ENCODE results near the gene NECTIN1.

The NECTIN1 gene

DNA sequence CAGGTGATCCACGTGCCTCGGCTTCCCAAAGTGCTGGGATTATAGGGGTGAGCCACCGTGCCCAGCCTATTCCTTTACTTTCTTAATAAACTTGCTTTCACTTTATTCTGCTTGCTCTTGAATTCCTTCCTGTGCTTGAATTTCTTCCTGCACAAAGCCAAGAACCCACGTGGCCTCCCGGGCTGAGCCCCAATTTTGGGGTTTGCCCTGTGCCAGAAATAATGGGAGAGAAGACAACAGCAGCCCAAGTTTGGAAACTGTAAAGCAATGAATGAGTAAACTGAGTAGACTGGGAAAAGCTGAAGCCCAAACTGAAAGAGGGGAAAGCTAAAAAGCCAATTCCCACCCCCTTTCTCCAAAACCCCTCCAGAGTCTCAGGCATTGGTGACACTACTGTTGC is 136.4 kb downstream of the NECTIN1 start:
- Histone ChIP-seq H3K27ac (ENCODE audit: low read depth, low read length) (no peak overlapping the region), H3K36me3 (ENCODE audit: control insufficient read depth, low read length) (no peaks in the 10 kb centered on the region), H3K4me3 (ENCODE audit: low read length) (no peak overlapping the region), H3K27me3 (ENCODE audit: control insufficient read depth, low read length) (peaks cover 14% of the 10 kb centered on the region; the same call in 1 of the 2 replicates), H3K79me2 (ENCODE audit: control insufficient read depth, low read length) (no peaks in the 10 kb centered on the region), H3K4me1 (ENCODE audit: control insufficient read depth, low read length) (no peaks in the 10 kb centered on the region), H3K9me3 (ENCODE audit: control insufficient read depth, insufficient read depth, low read length) (no peaks in the 10 kb centered on the region), H3K4me2 (ENCODE audit: low read length) (no peak overlapping the region), H3K9me2 (replicated peaks; ENCODE audit: control insufficient read depth, low read length) (no peaks in the 10 kb centered on the region), H3F3A (ENCODE audit: control insufficient read depth, insufficient read depth) (no peaks in the 10 kb centered on the region), H4K20me1 (ENCODE audit: control insufficient read depth, insufficient read depth, low read depth, low read length) (no peaks in the 10 kb centered on the region)
- no peak for TF ChIP-seq EZH2phosphoT487 (IDR thresholded peaks at IDR 0.05; ENCODE audit: borderline replicate concordance, low read length)
- TF ChIP-seq, protein P1, sequence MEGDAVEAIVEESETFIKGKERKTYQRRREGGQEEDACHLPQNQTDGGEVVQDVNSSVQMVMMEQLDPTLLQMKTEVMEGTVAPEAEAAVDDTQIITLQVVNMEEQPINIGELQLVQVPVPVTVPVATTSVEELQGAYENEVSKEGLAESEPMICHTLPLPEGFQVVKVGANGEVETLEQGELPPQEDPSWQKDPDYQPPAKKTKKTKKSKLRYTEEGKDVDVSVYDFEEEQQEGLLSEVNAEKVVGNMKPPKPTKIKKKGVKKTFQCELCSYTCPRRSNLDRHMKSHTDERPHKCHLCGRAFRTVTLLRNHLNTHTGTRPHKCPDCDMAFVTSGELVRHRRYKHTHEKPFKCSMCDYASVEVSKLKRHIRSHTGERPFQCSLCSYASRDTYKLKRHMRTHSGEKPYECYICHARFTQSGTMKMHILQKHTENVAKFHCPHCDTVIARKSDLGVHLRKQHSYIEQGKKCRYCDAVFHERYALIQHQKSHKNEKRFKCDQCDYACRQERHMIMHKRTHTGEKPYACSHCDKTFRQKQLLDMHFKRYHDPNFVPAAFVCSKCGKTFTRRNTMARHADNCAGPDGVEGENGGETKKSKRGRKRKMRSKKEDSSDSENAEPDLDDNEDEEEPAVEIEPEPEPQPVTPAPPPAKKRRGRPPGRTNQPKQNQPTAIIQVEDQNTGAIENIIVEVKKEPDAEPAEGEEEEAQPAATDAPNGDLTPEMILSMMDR (IDR thresholded peaks at IDR 0.05; ENCODE audit: low read depth, low read length, poor library complexity, severe bottlenecking), result no peak

DNA sequence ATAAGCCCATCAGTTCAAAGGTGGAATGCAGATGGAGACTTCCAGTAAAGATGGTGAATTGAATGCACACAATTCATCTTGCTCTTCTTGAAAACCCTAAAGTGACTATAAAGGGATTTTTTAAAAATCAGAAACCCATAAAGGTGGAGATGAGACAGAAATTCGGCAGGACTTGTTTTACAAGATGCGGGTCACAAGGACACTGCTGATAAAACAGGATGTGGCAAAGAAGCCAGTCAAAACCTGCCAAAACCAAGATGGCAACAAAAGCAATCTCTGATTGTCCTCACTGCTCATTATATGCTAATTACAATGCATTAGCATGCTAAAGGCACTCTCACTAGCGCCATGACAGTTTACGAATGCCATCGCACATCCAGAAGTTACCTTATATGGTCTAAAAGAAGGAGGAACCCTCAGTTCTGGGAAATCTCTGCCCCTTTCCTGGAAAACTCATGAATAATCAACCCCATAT is 137.1 kb downstream of the NECTIN1 start:
- H4K20me1 ChIP-seq (ENCODE audit: control insufficient read depth, insufficient read depth, low read depth, low read length), result no peaks in the 10 kb centered on the region
- TF ChIP-seq, protein P1 (IDR thresholded peaks at IDR 0.05; ENCODE audit: low read depth, low read length, poor library complexity, severe bottlenecking), result no peak
- no peak for TF ChIP-seq EZH2phosphoT487 (IDR thresholded peaks at IDR 0.05; ENCODE audit: borderline replicate concordance, low read length)
- no peaks in the 10 kb centered on the region for H3K79me2 ChIP-seq (ENCODE audit: control insufficient read depth, low read length)
- no peaks in the 10 kb centered on the region for H3K4me1 ChIP-seq (ENCODE audit: control insufficient read depth, low read length)
- H3F3A ChIP-seq (ENCODE audit: control insufficient read depth, insufficient read depth), result no peaks in the 10 kb centered on the region
- no peaks in the 10 kb centered on the region for H3K9me2 ChIP-seq (replicated peaks; ENCODE audit: control insufficient read depth, low read length)
- H3K27me3 ChIP-seq (ENCODE audit: control insufficient read depth, low read length), result peaks cover 14% of the 10 kb centered on the region; the same call in 1 of the 2 replicates
- H3K4me3 ChIP-seq (ENCODE audit: low read length), result no peak overlapping the region
- no peaks in the 10 kb centered on the region for H3K9me3 ChIP-seq (ENCODE audit: control insufficient read depth, insufficient read depth, low read length)
- H3K36me3 ChIP-seq (ENCODE audit: control insufficient read depth, low read length), result no peaks in the 10 kb centered on the region
- no peak overlapping the region for H3K27ac ChIP-seq (ENCODE audit: low read depth, low read length)
- H3K4me2 ChIP-seq (ENCODE audit: low read length), result no peak overlapping the region

DNA sequence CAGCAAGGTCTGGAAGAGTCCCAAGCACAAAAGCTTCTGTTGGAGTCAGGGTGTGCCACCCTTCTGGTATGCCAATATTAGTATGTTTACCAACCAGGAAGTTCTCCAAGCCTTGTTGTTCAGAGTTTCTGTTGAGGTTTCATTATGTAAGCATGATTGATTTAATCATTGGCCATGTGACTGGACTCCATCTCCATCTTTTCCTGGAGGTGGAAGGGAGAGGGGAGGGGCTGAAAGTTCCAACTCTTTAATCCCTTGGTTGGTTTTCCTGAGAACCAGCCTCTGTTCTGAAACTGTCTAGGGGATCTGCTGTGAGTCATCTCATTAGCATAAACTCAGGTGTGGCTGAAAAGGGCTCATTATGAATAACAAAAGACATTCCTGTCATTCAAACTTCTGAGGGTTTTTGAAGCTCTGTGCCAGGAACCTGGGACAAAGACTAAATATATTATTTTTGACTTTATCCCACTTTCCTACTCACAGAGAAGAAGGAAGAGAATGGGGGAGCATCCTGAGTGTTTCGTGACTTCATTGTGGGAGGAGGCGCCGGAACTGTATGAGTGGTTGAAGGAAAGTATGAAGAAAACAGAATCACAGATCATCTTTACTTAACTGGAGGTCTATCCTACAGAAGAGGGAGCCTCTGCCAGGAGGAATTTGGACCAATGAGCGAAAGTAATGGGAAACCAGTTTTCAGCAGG is 138.2 kb downstream of the NECTIN1 start:
- H3K27ac ChIP-seq (ENCODE audit: low read depth, low read length), result no peak overlapping the region
- H3K9me3 ChIP-seq (ENCODE audit: control insufficient read depth, insufficient read depth, low read length), result no peaks in the 10 kb centered on the region

More for the DNA sequence above, 138.2 kb downstream of the NECTIN1 start:
- no peaks in the 10 kb centered on the region for H3K4me1 ChIP-seq (ENCODE audit: control insufficient read depth, low read length)
- H3K9me2 ChIP-seq (replicated peaks; ENCODE audit: control insufficient read depth, low read length), result no peaks in the 10 kb centered on the region
- H4K20me1 ChIP-seq (ENCODE audit: control insufficient read depth, insufficient read depth, low read depth, low read length), result no peaks in the 10 kb centered on the region
- H3K4me2 ChIP-seq (ENCODE audit: low read length), result no peak overlapping the region
- no peak overlapping the region for H3K4me3 ChIP-seq (ENCODE audit: low read length)
- H3K27me3 ChIP-seq (ENCODE audit: control insufficient read depth, low read length), result peaks cover 23% of the 10 kb centered on the region
- TF ChIP-seq, protein P1 (IDR thresholded peaks at IDR 0.05; ENCODE audit: low read depth, low read length, poor library complexity, severe bottlenecking), result no peak
- no peak for TF ChIP-seq EZH2phosphoT487 (IDR thresholded peaks at IDR 0.05; ENCODE audit: borderline replicate concordance, low read length)
- H3K36me3 ChIP-seq (ENCODE audit: control insufficient read depth, low read length), result no peaks in the 10 kb centered on the region
- no peaks in the 10 kb centered on the region for H3K79me2 ChIP-seq (ENCODE audit: control insufficient read depth, low read length)
- H3F3A ChIP-seq (ENCODE audit: control insufficient read depth, insufficient read depth), result no peaks in the 10 kb centered on the region

All from DOHH2 (cell line).